Fibroblast of the aortic adventitia (primary cell): ENCODE results near the gene TM4SF4. TPM values are rescaled to one million over a fixed set of nuclear protein-coding genes. Genes with fewer than 3 reads are reported as not detected.

ENCODE experiments used
- DNase-seq: peaks from one replicate; pipeline ENCODE4 v3.0.0-alpha.2; 2010; ENCODE audit warnings: low read depth
- H3K4me3 ChIP-seq: 2 replicates; pipeline ENCODE4 v1.5.1; 2011; ENCODE audit warnings: low read depth, mild to moderate bottlenecking, control low read depth, low read length, moderate library complexity
- CTCF ChIP-seq: IDR thresholded peaks from 2 replicates; pipeline ENCODE4 v1.5.1; 2011; ENCODE audit warnings: mild to moderate bottlenecking, low read length, control low read depth, inconsistent platforms; ENCODE audit not compliant: insufficient read depth
- total RNA-seq: library from RNA; depleted of rRNA; stranded (reverse); fragments of >200 nt; gene quantifications from 2 replicates; pipeline ENCODE4 v1.2.3, GENCODE V29; 2012; ENCODE audit warnings: low replicate concordance

TM4SF4 gene
- total RNA-seq, 1 donor = 0.45 TPM

- no peak overlapping the region for H3K4me3 ChIP-seq
- DNase-seq = no peak
- TF ChIP-seq CTCF = no peak
These were observed 40.0 kb downstream of the TM4SF4 start for GRCh38 chr3:149514471-149514870.

- TF ChIP-seq CTCF = no peak
These were observed 40.8 kb downstream of the TM4SF4 start for GRCh38 chr3:149515249-149515648.

GRCh38 chr3:149516920-149517319 lies 42.4 kb downstream of the TM4SF4 start:
- DNase-seq = no peak
- no peak for TF ChIP-seq CTCF

More at GRCh38 chr3:149515249-149515648, 40.8 kb downstream of the TM4SF4 start:
- H3K4me3 ChIP-seq = no peak overlapping the region
- no peak for DNase-seq

GRCh38 chr3:149519912-149520311 lies 45.4 kb downstream of the TM4SF4 start:
- no peak overlapping the region for H3K4me3 ChIP-seq
- TF ChIP-seq CTCF = no peak
- DNase-seq = no peak

More at GRCh38 chr3:149516920-149517319, 42.4 kb downstream of the TM4SF4 start:
- no peak overlapping the region for H3K4me3 ChIP-seq

GRCh38 chr3:149523512-149524299 lies 49.2 kb downstream of the TM4SF4 start:
- DNase-seq = no peak
- H3K4me3 ChIP-seq = no peak overlapping the region
- TF ChIP-seq CTCF = no peak

GRCh38 chr3:149527531-149528339 lies 53.2 kb downstream of the TM4SF4 start:
- DNase-seq = no peak
- peak; percentile 20 for TF ChIP-seq CTCF

More at GRCh38 chr3:149527531-149528339, 53.2 kb downstream of the TM4SF4 start:
- H3K4me3 ChIP-seq = no peak overlapping the region
